GM18907 (cell line): Measurements from ENCODE around the gene SORL1.
A peak's percentile ranks its signal among the peaks of the same experiment; 100 is the strongest.
"Not testable (repeated sequence)": the region's sequence is repeated elsewhere in the genome, so short reads cannot be mapped to it uniquely, and the experiment has no call there.

Source experiments
- ATAC-seq: cut with Tn5 transposase; IDR thresholded peaks from one replicate; pipeline ENCODE4 v1.9.1; 2021; ENCODE audit warnings: mild to moderate bottlenecking, moderate library complexity; ENCODE audit not compliant: unreplicated experiment

Gene SORL1, protein sequence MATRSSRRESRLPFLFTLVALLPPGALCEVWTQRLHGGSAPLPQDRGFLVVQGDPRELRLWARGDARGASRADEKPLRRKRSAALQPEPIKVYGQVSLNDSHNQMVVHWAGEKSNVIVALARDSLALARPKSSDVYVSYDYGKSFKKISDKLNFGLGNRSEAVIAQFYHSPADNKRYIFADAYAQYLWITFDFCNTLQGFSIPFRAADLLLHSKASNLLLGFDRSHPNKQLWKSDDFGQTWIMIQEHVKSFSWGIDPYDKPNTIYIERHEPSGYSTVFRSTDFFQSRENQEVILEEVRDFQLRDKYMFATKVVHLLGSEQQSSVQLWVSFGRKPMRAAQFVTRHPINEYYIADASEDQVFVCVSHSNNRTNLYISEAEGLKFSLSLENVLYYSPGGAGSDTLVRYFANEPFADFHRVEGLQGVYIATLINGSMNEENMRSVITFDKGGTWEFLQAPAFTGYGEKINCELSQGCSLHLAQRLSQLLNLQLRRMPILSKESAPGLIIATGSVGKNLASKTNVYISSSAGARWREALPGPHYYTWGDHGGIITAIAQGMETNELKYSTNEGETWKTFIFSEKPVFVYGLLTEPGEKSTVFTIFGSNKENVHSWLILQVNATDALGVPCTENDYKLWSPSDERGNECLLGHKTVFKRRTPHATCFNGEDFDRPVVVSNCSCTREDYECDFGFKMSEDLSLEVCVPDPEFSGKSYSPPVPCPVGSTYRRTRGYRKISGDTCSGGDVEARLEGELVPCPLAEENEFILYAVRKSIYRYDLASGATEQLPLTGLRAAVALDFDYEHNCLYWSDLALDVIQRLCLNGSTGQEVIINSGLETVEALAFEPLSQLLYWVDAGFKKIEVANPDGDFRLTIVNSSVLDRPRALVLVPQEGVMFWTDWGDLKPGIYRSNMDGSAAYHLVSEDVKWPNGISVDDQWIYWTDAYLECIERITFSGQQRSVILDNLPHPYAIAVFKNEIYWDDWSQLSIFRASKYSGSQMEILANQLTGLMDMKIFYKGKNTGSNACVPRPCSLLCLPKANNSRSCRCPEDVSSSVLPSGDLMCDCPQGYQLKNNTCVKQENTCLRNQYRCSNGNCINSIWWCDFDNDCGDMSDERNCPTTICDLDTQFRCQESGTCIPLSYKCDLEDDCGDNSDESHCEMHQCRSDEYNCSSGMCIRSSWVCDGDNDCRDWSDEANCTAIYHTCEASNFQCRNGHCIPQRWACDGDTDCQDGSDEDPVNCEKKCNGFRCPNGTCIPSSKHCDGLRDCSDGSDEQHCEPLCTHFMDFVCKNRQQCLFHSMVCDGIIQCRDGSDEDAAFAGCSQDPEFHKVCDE (N-terminal part only)

DNA sequence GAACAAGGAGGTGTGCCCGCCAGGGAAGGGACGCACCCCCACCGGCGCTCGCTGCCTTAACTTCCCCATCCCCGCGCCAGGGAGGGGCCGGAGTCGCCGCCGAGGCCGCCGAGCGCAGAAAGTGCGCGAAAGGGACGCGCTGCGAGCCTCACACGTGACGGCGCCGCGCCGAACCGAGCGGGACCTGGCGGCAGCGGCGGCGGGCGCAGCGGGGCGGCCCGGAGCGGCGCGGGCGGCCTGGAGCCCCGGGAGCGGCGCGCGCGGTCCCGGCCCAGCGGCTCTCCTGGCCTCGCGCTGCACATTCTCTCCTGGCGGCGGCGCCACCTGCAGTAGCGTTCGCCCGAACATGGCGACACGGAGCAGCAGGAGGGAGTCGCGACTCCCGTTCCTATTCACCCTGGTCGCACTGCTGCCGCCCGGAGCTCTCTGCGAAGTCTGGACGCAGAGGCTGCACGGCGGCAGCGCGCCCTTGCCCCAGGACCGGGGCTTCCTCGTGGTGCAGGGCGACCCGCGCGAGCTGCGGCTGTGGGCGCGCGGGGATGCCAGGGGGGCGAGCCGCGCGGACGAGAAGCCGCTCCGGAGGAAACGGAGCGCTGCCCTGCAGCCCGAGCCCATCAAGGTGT lies at the start of gene SORL1:
SORL1 (plus strand) TSS at position 329 of the 623 bp plus-strand sequence; CDS start at position 347, 18 bp downstream.
- peak; percentile 43 for ATAC-seq

DNA sequence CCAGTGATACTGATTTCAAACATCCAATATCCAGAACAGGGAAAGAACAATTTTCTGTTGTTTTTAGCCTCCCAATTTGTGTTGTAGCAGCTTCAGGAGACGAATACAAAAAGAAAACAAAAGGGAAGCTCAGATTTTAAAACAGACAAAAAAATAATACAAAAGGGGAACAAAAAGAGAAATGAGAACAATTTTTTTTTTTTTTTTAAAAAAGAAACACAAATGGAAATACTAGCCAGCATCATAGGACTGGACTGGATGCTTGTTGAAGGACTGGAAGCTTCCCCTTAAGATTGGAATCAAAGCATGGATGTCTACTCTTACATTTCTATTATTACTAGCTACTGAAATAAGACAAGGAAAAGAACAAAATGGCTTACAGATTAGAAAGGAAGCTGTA lies 46.5 kb upstream of the SORL1 start:
- ATAC-seq = no peak

DNA sequence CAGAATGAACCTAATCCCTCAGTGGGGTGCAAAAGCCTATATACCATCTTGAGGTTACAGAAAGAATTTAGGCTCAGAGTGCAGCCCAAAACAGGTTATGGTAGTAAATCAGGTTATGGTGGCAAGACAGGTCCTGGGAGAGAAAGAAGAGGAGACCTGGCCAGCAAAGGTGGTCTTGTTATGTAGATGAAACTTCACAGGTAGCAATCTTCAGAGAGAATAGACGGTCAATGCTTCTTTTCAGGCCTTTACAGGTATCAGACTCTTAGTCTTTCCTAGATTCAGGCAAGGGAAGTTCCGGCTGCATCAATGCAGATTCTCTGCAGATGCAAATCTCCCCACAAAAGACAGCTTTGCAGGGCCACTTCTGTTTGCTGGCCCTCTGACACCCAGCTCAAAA lies 45.8 kb upstream of the SORL1 start:
- ATAC-seq = no peak

DNA sequence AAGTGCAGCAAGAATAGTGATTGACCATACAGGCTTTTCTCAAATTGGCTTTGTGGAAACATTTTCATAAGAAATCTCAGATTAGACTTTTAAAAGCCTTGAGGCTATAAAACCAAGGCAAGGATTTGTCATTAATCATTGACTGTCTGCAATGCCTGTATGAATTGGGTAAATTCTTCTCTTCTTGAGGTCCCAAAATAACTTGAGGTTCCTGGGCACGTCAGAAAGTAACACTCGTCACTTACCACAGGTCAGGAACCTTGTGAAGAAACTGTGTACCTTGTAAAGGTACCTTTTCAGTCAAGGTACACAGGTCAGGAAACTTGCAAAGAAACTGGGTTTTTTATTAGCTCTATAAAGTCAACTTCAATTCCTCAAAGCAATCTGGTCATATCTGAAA lies 43.3 kb upstream of the SORL1 start:
- ATAC-seq = no peak

DNA sequence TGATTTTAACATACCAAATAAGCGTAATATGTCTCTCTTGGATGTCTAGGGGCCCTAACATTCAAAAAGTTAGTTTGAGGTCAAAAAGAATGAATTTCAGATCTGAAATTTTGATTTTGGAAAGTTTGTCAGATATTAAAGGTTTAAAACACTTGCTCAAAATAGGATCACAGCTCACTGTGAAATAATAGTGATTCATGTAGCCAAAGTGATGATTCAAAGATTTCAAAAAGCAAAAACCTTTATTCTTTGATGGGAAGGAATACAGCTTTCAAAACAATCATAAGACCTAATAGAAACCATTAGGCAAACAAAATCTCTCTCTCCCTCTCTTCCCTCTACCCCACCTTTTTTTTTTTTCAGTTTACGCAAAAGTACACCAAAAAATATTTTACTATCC lies 42.1 kb upstream of the SORL1 start:
- not testable (repeated sequence) for ATAC-seq

DNA sequence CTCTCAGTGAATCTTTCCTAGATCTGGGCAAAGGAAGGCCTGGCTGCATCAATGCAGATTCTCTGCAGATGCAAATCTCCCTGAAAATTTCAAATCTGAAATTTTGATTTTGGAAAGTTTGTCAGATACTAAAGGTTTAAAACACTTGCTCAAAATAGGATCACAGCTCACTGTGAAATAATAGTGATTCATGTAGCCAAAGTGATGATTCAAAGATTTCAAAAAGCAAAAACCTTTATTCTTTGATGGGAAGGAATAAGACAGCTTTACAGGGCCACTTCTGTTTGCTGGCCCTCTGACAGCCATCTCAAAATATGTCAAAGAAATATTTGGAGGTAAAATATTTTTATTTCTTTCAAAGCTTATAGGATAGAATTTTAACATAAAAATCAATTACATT lies 40.8 kb upstream of the SORL1 start:
- not testable (repeated sequence) for ATAC-seq

DNA sequence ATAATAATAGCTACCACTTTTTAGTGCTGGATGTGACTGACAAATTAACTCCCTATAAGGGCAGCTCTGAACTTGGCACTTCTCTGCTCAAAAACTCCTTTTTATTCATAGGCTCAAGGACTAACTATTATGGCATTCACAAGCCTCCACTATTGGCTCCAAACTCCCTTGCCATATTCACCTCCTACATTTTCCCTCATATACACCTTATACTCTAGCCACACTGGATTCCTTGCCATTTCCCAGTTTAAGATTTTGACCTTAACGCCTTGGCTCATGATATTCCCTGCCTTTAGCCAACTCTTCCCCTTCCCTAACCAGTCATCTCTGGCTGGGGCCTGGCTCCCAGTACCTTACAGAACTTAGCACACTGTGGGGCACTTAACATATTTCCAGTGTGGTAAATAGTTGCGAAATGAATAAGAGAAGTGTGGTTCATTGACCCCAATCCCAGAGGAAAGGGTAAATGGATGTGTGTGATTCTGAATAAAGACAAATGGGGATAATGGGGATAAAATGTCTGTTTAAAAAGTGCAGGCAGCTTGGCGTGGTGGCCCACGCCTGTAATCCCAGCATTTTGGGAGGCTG lies 40.0 kb upstream of the SORL1 start:
- no peak for ATAC-seq

DNA sequence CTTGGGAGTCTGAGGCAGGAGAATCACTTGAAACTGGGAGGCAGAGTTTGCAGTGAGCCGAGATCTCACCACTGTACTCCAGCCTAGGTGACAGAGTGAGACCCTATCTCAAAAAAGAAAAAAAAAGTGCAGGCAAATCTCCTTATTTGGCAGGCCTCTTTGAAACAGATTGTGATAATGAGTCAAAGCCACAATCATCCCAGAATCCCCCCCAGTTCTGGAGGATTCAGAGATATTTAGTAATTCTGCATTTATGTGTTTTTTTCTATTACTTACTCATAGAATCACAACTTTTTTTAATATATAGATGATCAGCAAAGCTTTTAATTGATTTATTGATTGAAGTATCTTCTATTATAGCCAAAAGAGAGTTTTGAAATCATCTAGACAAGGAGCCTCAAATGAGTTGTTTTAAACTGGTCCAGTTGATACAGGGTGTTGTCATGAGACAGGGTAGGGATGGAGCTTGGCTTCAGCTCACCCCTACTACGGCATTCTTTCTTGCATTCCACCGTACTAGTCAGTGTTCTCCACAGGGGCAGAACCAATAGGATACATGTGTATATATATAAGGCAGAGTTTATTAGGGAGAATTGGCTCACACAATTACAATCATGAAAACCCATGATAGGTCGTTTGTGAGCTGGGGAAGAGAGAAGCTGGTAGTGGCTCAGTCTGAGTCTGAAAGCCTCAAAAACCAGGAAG lies 39.3 kb upstream of the SORL1 start:
- no peak for ATAC-seq

DNA sequence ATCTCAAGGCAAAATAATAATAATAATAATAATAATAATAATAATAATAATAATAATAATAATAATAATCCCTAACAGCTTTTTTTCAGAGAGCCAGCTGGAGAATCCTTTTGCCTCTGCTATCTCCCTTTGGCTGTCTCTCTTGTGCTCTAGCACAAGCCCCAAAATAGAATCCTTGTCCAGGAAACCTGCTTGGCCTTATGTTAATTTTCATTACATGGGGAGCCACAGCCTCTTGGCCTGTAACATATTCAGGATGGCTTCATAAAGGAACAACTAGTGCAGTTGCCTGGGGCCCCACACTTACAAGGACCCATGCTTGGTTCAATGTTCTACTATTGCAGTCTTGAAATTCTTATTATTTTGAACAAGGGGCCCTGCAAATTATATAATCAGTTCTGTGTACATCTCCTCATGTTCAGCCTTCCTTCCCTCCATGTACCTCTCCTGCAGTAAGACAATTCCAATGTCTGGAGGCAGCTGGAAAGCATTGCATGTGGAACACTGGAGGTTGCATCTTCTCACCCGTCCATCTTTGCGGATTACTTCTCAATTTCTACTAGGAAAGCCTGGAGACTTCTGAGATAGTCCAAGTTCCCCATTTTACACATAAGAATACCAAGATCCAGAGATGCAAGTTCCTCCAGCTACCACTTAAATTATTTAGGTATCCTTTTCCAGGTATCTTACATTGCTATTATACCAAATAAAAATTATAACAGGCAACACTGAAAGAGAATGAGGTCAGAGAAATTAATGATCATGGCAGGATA lies 37.8 kb upstream of the SORL1 start:
- no peak for ATAC-seq

DNA sequence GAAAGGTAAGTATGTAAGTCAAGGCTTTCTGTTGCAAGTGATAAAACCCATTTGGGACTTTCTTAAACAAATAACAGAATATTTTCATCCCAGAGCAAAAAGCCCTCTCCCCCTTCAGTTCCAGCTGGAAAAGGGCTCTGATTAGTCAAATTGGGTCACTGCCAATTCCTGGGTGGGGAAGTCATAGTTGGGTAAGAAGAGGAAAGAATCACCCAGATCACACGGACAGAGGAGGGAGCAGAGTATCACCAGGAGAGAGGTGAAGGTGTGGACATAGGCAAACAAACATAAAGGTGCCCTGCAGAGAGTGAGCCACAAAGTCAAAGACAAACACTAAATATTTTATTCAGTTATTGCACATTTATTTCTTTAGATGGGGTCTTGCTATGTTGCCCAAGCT lies 36.3 kb upstream of the SORL1 start:
- ATAC-seq = no peak

DNA sequence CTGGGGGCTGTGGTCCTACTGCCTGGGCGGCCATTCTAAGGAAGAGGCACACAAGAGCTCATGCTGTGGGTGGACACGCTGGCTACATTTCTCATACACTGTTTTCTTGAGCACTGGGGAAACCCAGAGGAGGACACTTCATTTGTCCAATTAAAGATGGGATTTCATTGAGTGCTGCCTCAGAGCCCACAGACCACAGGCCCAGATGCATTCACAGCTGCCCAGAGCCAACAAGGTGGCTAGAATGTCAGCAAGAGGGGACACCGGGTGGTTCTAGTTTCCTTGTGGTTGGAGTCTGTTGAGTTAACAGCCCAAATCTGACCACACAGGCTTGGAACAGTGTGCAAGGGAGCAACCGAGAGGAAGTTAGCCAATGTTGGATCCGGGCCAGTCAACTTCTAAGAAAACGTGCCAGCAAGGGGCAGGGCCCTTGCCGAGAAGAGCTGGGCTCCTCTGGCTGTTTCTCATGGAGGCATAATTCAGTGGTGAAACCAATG lies 35.0 kb upstream of the SORL1 start:
- peak; percentile 76 for ATAC-seq

DNA sequence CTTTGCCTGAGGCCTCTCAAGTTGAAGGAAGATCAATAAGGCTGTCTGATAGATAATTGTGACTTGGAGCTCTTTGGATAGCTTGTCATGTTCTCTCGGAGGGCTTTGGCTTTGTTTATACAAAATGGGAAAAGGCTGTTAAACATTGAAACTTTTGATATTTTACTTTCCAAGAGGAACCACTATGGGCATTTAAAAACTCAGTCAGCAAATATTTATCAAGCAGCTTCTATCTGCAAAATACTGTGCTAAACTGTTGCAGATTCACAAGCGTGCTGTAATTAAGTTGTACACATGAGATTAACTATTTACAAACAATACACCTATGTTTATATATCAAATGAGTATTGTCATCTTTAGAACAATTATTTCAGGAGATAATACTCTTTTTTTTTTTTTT lies 34.5 kb upstream of the SORL1 start:
- no peak for ATAC-seq

DNA sequence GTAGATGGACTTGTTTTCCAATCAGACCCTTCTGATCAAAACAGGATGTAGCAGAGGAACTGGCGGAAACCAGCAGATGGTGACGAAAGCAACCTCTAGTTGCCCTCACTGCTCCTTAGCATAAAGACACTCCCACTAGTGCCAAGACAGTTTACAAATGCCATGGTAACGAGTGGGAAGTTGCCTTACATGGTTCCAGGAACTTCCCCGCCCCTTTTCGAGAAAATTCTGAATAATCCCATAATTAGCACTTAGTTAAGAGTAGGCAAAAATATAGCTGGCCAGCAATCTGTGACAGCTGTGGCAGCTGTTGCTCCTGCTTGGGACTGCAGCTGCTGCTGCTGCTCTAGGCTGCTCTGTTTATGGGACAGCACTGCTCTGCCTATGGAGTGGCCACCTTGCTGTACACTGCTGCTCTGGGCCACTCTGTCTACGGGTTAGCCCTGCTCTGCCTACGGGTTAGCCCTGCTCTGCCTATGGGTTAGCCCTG lies 33.4 kb upstream of the SORL1 start:
- peak; percentile 49 for ATAC-seq

DNA sequence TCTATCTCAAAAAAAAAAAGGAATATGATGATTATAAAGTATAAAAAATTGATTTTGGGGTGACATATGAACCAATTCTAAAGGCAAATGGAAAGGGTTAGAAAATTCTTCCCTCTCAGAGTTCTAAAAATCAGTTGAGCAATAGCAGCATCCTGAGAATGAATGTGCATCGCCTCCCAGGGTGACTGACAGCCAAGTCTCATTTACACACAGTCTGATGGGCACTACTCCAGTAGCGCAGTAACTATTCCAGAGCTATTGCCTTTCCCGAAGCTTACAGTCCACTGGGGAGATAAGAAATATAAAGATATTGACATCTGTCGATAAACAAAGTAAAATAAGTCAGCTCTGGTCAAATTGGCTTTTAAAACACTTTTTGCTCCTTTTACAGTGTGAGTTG lies 32.3 kb upstream of the SORL1 start:
- ATAC-seq = no peak

DNA sequence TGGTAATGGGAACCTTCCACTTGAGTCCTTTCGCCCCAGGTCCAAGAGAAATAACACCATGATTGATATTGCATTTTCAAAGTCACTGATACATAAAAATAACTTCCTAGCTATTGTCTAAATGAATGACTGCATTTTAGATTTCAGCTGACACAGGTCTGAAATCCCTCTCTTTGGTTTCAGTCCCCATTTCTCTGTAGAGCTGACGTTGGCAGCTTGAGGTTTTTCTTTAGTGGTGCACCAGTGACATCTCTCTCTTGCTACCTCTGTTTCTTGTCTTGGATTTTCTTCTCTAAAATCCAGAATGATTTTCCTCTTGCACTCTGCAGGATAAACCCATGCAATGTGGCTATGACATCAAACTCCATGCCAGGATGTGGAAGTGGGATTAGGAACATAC lies 31.7 kb upstream of the SORL1 start:
- ATAC-seq = no peak

DNA sequence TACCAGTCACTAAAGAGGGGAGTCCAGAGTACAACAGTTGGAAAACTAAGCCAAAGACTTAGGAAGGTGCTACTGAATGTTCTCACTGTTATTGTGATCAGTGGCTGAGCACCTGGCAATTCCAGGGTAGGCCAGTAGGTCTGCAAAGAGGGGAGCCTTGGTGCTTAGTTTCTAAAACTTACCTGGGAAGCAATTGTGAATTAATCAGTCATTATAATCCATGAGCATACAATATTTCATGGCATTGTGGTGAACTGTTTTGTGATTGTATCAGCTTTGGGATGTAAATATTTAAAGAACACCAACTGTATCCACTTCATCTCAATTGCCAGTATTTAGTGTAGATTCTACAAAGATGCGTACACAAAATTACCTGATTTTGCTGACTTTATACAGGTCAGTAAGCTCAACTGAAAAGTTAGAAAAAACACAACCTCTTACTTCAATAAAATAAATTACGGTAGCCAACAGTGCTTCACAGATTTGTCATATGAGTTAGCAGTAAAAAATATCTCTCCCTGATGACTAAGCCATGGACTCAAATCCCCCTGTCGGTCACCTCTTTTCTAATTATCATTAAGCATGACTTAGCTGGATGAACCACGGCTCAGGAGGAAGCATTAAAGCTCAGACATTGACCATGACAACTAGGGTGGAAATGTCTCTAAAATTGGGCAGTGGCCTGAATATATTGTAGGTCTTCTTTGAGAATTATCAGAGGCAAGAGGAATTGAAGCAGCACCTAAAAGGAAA lies 30.8 kb upstream of the SORL1 start:
- ATAC-seq = no peak

DNA sequence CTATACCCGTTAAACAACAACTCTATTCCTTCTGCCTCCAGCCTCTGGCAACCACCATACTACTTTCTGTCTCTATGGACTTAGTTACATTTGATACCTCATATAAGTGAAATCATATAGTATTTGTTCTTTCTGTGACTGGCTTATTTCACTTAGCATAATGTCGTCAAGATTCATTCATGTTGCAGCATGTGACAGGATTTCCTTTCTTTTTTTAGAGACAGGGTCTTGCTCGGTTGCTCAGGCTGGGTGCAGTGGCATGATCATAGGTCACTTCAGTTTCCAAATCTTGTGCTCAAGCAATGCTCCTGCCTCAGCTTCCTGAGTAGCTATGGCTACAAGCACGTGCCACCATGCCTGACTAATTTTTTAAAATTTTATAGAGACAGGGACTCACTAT lies 29.4 kb upstream of the SORL1 start:
- ATAC-seq = peak; percentile 36

DNA sequence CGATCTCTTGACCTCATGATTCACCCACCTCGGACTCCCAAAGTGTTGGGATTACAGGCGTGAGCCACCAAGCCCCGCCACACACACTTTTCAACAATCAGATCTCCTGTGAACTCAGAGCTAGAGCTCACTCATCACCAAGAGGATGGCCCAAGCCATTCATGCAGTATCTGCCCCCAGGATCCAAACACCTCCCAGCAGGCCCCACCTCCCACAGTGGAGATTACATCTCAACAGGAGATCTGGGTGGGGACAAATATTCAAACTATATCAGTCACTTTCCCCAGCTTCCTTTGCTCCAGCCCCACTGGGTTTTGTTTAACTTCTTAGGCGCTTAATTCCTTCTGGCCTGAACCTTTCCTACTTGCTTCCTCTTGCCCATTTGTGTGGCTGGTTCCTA lies 26.3 kb upstream of the SORL1 start:
- ATAC-seq = no peak
